GM12878 (cell line): ENCODE results near the gene UXS1.

ENCODE experiments used
- CBFB ChIP-seq: IDR thresholded peaks from 2 replicates; pipeline ENCODE4 v1.6.1; 2016; ENCODE audit warnings: antibody characterized with exemption, low read depth
- NFYA ChIP-seq: IDR thresholded peaks from 2 replicates; pipeline ENCODE4 v1.6.1; 2011; ENCODE audit warnings: low read depth, mild to moderate bottlenecking, low read length, improper control_type of control experiment, borderline replicate concordance
- POLR2A ChIP-seq: IDR thresholded peaks from 2 replicates; pipeline ENCODE4 v1.6.1; 2011; ENCODE audit warnings: low read depth, mild to moderate bottlenecking, low read length
- RB1 ChIP-seq: fragments of 450-650 bp; formaldehyde crosslinking; IDR thresholded peaks from 2 replicates; pipeline ENCODE4 v1.6.1; 2017; ENCODE audit warnings: mild to moderate bottlenecking, borderline replicate concordance
- SP1 ChIP-seq: IDR thresholded peaks from one replicate; pipeline ENCODE4 v1.6.1; 2011; ENCODE audit warnings: low read depth, low read length
- TF ChIP-seq, protein P1 (sequence below): fragments of 450-650 bp; formaldehyde crosslinking; IDR thresholded peaks from 2 replicates; pipeline ENCODE4 v1.5.0; 2022; ENCODE audit warnings: mild to moderate bottlenecking, missing genetic modification characterization

DNA sequence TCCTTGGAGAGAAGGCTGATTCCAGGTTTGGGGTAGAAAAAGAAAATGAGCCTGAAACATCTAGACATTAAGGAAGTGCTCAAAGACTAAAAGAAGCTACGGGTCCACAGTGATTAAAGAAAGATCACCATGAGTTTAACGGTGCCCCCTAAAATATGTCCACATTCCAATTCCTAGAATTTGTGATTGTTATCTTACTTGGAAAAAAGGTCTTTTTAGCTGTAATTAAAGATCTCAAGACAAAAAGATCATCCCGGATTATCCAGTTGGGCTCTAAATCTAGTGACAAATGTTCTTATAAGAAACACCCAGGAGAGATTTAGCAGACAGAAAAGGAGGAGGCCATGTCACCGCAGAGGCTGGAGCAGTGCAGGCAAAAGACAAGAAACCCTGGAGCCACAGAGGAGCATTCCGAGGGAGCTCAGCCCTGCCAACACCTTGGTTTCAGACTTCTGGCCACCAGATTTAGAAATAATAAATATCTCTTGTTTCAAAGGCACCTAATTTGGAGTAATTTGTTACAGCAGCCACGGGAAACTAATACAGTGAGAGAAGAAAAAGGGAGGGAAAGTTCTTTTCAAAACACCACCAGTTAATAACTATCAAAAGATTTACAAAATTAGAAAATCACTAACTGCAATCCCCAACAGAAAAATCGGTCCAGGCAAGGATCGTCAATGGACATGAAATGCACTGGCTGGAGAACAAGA, 8.5 kb downstream of the UXS1 start:
- no peak for TF ChIP-seq POLR2A
- TF ChIP-seq, protein P1, sequence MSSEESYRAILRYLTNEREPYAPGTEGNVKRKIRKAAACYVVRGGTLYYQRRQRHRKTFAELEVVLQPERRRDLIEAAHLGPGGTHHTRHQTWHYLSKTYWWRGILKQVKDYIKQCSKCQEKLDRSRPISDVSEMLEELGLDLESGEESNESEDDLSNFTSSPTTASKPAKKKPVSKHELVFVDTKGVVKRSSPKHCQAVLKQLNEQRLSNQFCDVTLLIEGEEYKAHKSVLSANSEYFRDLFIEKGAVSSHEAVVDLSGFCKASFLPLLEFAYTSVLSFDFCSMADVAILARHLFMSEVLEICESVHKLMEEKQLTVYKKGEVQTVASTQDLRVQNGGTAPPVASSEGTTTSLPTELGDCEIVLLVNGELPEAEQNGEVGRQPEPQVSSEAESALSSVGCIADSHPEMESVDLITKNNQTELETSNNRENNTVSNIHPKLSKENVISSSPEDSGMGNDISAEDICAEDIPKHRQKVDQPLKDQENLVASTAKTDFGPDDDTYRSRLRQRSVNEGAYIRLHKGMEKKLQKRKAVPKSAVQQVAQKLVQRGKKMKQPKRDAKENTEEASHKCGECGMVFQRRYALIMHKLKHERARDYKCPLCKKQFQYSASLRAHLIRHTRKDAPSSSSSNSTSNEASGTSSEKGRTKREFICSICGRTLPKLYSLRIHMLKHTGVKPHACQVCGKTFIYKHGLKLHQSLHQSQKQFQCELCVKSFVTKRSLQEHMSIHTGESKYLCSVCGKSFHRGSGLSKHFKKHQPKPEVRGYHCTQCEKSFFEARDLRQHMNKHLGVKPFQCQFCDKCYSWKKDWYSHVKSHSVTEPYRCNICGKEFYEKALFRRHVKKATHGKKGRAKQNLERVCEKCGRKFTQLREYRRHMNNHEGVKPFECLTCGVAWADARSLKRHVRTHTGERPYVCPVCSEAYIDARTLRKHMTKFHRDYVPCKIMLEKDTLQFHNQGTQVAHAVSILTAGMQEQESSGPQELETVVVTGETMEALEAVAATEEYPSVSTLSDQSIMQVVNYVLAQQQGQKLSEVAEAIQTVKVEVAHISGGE (CRISPR knock-in tag) = no peak
- TF ChIP-seq SP1 = no peak
- no peak for TF ChIP-seq RB1
- no peak for TF ChIP-seq CBFB
- TF ChIP-seq NFYA = no peak
